ENCODE measurements around the gene MUC2. TPM values are rescaled to one million over a fixed set of nuclear protein-coding genes. Genes with fewer than 3 reads are reported as not detected.

MUC2 gene
- not detected in 2 replicates for total RNA-seq

DNA sequence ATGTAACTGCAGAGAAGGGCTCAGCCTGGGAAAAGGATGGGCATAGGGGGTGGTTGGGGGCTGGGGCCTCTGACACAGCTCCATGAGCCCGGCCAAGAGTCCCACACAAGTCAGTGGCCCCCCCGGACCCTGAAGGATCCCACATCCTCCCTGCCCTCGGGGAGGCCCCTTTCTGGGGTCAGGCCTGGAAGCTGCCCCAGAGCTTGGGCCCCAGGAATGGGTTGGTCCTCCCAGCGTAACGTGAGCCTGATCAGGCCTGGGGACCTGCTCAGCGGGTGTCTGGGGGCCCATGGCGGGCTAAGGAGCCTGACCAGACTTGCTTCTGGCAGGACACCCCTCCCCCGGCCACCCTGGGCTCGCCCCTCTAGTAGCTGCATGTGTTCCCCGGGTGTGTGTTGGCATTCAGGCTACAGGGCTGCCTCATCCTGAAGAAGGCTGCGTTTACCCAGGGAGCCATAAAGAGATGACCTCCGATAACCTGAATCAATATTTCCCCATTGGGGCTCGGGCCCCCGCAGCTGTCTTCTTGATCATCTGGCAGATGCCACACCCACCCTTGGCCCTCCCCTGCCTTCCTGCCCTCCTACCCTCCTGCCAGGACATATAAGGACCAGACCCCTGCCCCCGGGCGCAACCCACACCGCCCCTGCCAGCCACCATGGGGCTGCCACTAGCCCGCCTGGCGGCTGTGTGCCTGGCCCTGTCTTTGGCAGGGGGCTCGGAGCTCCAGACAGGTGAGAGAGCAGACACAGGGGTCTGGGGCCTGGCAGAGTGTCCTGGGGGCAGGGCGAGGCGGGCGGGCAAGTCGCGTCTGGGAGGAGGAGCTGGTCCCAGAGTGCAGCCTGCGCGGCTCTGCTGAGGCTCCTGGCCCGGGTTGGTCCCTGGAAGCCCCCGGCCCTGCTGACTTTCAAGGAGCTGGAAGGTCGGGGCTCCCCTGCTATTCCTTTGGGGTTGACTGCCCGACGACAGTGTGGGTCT, at the start of gene MUC2:
Gene MUC2, plus strand, starts transcription at position 631 of the 978 bp plus-strand sequence.

DNA sequence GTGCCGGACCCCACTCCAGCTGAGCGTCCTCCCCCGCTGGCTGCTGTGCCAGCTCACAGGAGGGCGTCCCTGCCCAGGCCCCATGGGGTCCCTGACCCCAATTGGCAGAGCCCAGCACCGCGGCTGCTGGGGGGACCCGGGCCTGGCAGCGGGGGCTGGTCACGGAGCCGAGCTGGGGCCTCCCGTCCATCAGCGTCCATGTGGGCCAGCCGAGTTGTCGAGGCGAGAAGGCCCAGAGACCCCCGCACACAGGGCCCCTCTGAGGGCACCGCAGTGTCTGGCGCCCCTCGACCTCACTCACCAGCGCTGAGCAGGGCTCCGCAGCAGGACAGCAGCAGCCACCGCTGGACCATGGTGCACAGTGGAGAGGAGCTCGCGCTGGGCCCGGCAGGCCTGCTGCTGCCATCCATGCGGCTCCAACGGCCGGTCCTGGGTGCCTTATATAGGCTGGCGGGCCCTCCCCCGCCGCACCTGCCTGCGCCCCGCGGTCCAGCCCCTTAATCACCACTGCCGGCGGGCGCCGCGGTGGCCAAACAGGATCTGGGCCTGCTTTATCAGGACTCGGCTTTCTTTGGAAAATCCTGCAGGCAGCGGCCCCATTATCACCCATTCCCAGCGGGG, 38.3 kb upstream of the MUC2 start, which contains the start of gene MUC6:
Gene MUC6, minus strand, starts transcription at position 416 of the 621 bp plus-strand sequence. Its CDS starts 63 bp downstream, at position 353.

Other genes starting within 250 kb of the MUC2 start
- gene CRACR2B, start 247.0 kb upstream of the MUC2 start, total RNA-seq = 0.14 and 0.65 TPM in 2 replicates
- gene CD151, start 241.9 kb upstream of the MUC2 start, total RNA-seq = 455 and 613 TPM in 2 replicates
- 239 and 265 TPM in 2 replicates for gene POLR2L, start 232.3 kb upstream of the MUC2 start, total RNA-seq
- gene TSPAN4, start 232.0 kb upstream of the MUC2 start, total RNA-seq = 134 and 155 TPM in 2 replicates
- 40.4 and 56.2 TPM in 2 replicates for gene CHID1, start 164.1 kb upstream of the MUC2 start, total RNA-seq
- 16.9 and 20.8 TPM in 2 replicates for gene AP2A2, start 149.0 kb upstream of the MUC2 start, total RNA-seq
- not detected in 2 replicates for gene MUC6, start 38.2 kb upstream of the MUC2 start, total RNA-seq
- gene MUC5AC, start 83.1 kb downstream of the MUC2 start, total RNA-seq = not detected in 2 replicates
- gene MUC5B, start 148.2 kb downstream of the MUC2 start, total RNA-seq = not detected in 2 replicates
- 17.1 and 23.1 TPM in 2 replicates for gene TOLLIP, start 234.8 kb downstream of the MUC2 start, total RNA-seq

All from smooth muscle cell of bladder (primary cell).